Activated T-cell treated with anti-CD3 and anti-CD28 coated beads, Interleukin-2, amount 50 U/mL, for 24 hours (primary cell): ENCODE measurements around the gene DYRK1A.
"Not testable (repeated sequence)": the region's sequence is repeated elsewhere in the genome, so short reads cannot be mapped to it uniquely, and the experiment has no call there.

Source experiments
- DNase-seq: peaks from one replicate; pipeline ENCODE4 v3.0.0-alpha.2; 2020
- H3K27ac Mint-ChIP-seq: 2 replicates; pipeline ENCODE4 v1.8.0; 2020; ENCODE audit warnings: mild to moderate bottlenecking, mixed read lengths
- H3K27me3 Mint-ChIP-seq: 2 replicates; pipeline ENCODE4 v1.8.0; 2020; ENCODE audit warnings: mixed read lengths
- H3K36me3 Mint-ChIP-seq: 2 replicates; pipeline ENCODE4 v1.8.0; 2020; ENCODE audit warnings: low read depth, mixed read lengths
- H3K4me1 Mint-ChIP-seq: 2 replicates; pipeline ENCODE4 v1.8.0; 2020; ENCODE audit warnings: low read depth, mixed read lengths
- H3K4me3 Mint-ChIP-seq: 2 replicates; pipeline ENCODE4 v1.8.0; 2020; ENCODE audit warnings: mild to moderate bottlenecking, moderate library complexity, mixed read lengths
- H3K9me3 Mint-ChIP-seq: 2 replicates; pipeline ENCODE4 v1.8.0; 2020; ENCODE audit warnings: mixed read lengths

Gene DYRK1A

GRCh38 chr21:37366482-37367316 is at the start of gene DYRK1A:
DYRK1A (plus strand) TSS chr21:37366773; CDS start chr21:37420375, 53,602 bp downstream.
- H3K36me3 Mint-ChIP-seq: peaks cover 19% of the 10 kb centered on the region
- H3K27me3 Mint-ChIP-seq: no peaks in the 10 kb centered on the region
- peak; percentile 97 for DNase-seq
- H3K4me3 Mint-ChIP-seq: peak within 1 kb of the TSS; percentile 99
- no peaks in the 10 kb centered on the region for H3K9me3 Mint-ChIP-seq
- peak within 1 kb of the TSS; percentile 100 for H3K27ac Mint-ChIP-seq
- peaks cover 44% of the 10 kb centered on the region for H3K4me1 Mint-ChIP-seq

GRCh38 chr21:37319551-37319950 is 47.0 kb upstream of the DYRK1A start:
- Mint-ChIP-seq H3K36me3 (no peaks in the 10 kb centered on the region), H3K4me3 (no peak overlapping the region), H3K27me3 (no peaks in the 10 kb centered on the region), H3K4me1 (peaks cover 3% of the 10 kb centered on the region), H3K9me3 (peaks cover 6% of the 10 kb centered on the region), H3K27ac (no peak overlapping the region)
- no peak for DNase-seq

- no peak for DNase-seq
- H3K9me3 Mint-ChIP-seq: peaks cover 5% of the 10 kb centered on the region
- no peaks in the 10 kb centered on the region for H3K27me3 Mint-ChIP-seq
- H3K27ac Mint-ChIP-seq: no peak overlapping the region
- no peaks in the 10 kb centered on the region for H3K36me3 Mint-ChIP-seq
- peaks cover 3% of the 10 kb centered on the region for H3K4me1 Mint-ChIP-seq
- no peak overlapping the region for H3K4me3 Mint-ChIP-seq
Measured at GRCh38 chr21:37322084-37322483, 44.5 kb upstream of the DYRK1A start.

DNA sequence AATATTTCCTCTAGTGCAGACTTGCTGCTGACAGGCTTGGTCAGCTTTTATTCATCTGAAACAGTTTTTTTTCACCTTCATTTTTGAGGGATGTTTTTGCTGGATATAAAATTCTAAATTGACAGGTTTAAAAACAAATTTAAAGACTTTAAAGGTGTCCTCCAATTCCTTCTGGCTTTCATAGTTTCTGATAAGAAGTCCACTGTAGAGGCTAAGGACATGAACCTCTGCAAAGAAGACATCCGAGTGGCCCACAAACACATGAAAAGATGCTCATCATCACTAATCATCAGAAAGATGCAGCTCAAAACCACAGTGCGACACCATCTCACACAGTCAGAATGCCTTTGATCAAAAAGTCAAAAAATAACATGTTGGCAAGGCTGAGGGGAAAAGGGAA is 42.0 kb upstream of the DYRK1A start:
- no peaks in the 10 kb centered on the region for H3K27me3 Mint-ChIP-seq
- no peaks in the 10 kb centered on the region for H3K36me3 Mint-ChIP-seq
- no peak for DNase-seq
- H3K4me1 Mint-ChIP-seq: peaks cover 3% of the 10 kb centered on the region
- peaks cover 4% of the 10 kb centered on the region for H3K9me3 Mint-ChIP-seq
- no peak overlapping the region for H3K4me3 Mint-ChIP-seq
- H3K27ac Mint-ChIP-seq: no peak overlapping the region

GRCh38 chr21:37328147-37328546 is 38.4 kb upstream of the DYRK1A start:
- not testable (repeated sequence) for H3K4me1 Mint-ChIP-seq, H3K27ac Mint-ChIP-seq

GRCh38 chr21:37331411-37331810 is 35.2 kb upstream of the DYRK1A start:
- Mint-ChIP-seq H3K4me3 (no peak overlapping the region), H3K36me3 (no peaks in the 10 kb centered on the region), H3K4me1 (no peaks in the 10 kb centered on the region), H3K27me3 (no peaks in the 10 kb centered on the region), H3K27ac (no peak overlapping the region), H3K9me3 (no peaks in the 10 kb centered on the region)
- DNase-seq: no peak

More at GRCh38 chr21:37328147-37328546, 38.4 kb upstream of the DYRK1A start:
- DNase-seq, H3K27me3 Mint-ChIP-seq, H3K36me3 Mint-ChIP-seq, H3K9me3 Mint-ChIP-seq, H3K4me3 Mint-ChIP-seq: not testable (repeated sequence)

- no peak overlapping the region for H3K4me3 Mint-ChIP-seq
- H3K27ac Mint-ChIP-seq: no peak overlapping the region
- H3K27me3 Mint-ChIP-seq: no peaks in the 10 kb centered on the region
- H3K4me1 Mint-ChIP-seq: peaks cover 7% of the 10 kb centered on the region
- no peak for DNase-seq
- no peaks in the 10 kb centered on the region for H3K9me3 Mint-ChIP-seq
- H3K36me3 Mint-ChIP-seq: no peaks in the 10 kb centered on the region
Measured at GRCh38 chr21:37335053-37335452, 31.5 kb upstream of the DYRK1A start.

GRCh38 chr21:37337179-37337578 is 29.4 kb upstream of the DYRK1A start:
- Mint-ChIP-seq H3K27ac (no peak overlapping the region), H3K9me3 (peaks cover under 1% of the 10 kb centered on the region), H3K4me1 (peaks cover 7% of the 10 kb centered on the region), H3K27me3 (no peaks in the 10 kb centered on the region), H3K4me3 (no peak overlapping the region), H3K36me3 (no peaks in the 10 kb centered on the region)
- no peak for DNase-seq

DNA sequence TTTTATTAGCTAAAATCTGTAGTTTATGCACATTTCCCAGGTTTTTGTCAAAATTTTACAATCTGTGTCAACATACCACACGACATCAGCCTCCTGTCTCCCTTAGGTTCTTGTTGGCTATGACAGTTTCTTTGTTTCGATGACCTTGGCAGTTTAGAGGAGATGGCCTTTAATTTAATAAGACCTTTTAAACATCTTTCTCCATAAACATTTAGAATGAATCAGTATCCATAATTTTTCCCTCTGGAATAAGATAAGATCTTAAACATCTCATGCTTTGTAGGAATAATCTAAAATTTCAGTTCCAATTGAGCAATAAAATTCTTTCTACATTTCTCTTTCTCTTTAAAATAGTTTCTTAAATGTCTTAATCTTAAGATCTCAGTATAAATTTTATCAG is 28.7 kb upstream of the DYRK1A start:
- Mint-ChIP-seq H3K4me3 (no peak overlapping the region), H3K27ac (no peak overlapping the region), H3K36me3 (no peaks in the 10 kb centered on the region), H3K4me1 (peaks cover 7% of the 10 kb centered on the region), H3K27me3 (no peaks in the 10 kb centered on the region), H3K9me3 (peaks cover 4% of the 10 kb centered on the region)
- no peak for DNase-seq

GRCh38 chr21:37338671-37339551 is 27.7 kb upstream of the DYRK1A start:
- H3K4me1 Mint-ChIP-seq: peaks cover 7% of the 10 kb centered on the region
- peaks cover 4% of the 10 kb centered on the region for H3K9me3 Mint-ChIP-seq
- H3K27ac Mint-ChIP-seq: no peak overlapping the region
- DNase-seq: no peak
- H3K4me3 Mint-ChIP-seq: no peak overlapping the region
- H3K36me3 Mint-ChIP-seq: no peaks in the 10 kb centered on the region
- no peaks in the 10 kb centered on the region for H3K27me3 Mint-ChIP-seq

DNA sequence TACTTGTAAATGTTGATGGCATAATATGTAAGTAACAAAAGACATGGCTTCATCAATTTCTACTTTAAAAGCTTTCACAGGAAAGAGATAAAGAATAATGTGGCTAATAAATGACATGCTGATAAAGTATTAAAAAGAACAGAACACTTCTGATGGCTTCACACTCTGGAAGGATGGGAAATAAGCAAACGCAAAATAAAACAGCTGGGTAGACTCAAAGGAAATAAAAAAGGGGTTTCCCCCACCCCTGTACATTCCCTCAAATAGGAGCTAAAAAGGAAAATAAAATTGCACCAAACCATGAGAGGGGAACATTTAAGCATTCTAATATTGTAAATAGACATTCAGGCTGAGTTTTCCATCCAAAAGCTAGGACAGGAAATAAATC is 27.0 kb upstream of the DYRK1A start:
- no peaks in the 10 kb centered on the region for H3K36me3 Mint-ChIP-seq
- H3K4me1 Mint-ChIP-seq: peaks cover 7% of the 10 kb centered on the region
- no peak for DNase-seq
- no peak overlapping the region for H3K4me3 Mint-ChIP-seq
- no peaks in the 10 kb centered on the region for H3K27me3 Mint-ChIP-seq
- peaks cover 4% of the 10 kb centered on the region for H3K9me3 Mint-ChIP-seq
- no peak overlapping the region for H3K27ac Mint-ChIP-seq

DNA sequence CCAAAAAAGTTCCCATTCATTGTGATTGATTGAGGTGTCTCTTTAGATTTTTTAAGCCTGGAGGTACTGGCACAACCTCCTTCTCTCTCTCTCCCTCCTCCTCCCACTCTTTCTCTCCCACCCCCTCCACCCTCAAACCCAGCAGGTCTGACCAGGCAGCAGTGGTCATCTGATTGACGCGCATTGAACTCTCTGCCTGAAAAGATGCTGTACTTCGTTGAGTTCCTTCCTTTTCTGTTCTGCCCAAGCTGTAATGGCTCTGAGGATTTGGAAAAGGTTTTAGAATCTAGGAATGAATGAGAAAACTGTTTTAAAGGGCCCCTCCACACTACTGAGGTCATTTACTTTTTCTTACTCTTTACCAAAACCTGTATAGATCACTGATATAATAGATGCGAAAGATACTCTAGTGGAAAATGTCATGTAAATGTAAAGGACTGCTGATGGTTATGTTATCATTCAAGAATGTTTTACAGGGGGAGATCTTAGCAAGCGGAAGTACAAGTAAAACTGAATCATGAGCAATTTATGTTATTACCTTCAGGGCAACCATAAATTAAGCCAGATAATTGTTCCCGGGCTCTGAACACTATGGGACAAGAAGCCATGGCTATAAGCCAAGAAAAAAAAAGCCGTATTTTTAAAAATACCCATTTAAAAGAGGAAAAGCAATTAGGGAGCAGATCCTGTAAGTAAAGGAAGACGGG is 25.2 kb upstream of the DYRK1A start:
- peaks cover 4% of the 10 kb centered on the region for H3K9me3 Mint-ChIP-seq
- H3K27ac Mint-ChIP-seq: no peak overlapping the region
- no peak overlapping the region for H3K4me3 Mint-ChIP-seq
- H3K36me3 Mint-ChIP-seq: no peaks in the 10 kb centered on the region
- H3K4me1 Mint-ChIP-seq: peaks cover 7% of the 10 kb centered on the region
- H3K27me3 Mint-ChIP-seq: no peaks in the 10 kb centered on the region
- DNase-seq: no peak

- Mint-ChIP-seq H3K4me1 (peaks cover 7% of the 10 kb centered on the region), H3K27me3 (no peaks in the 10 kb centered on the region), H3K4me3 (no peak overlapping the region), H3K9me3 (peaks cover 4% of the 10 kb centered on the region), H3K27ac (no peak overlapping the region), H3K36me3 (no peaks in the 10 kb centered on the region)
- no peak for DNase-seq
Measured at GRCh38 chr21:37342046-37342632, 24.4 kb upstream of the DYRK1A start.

DNA sequence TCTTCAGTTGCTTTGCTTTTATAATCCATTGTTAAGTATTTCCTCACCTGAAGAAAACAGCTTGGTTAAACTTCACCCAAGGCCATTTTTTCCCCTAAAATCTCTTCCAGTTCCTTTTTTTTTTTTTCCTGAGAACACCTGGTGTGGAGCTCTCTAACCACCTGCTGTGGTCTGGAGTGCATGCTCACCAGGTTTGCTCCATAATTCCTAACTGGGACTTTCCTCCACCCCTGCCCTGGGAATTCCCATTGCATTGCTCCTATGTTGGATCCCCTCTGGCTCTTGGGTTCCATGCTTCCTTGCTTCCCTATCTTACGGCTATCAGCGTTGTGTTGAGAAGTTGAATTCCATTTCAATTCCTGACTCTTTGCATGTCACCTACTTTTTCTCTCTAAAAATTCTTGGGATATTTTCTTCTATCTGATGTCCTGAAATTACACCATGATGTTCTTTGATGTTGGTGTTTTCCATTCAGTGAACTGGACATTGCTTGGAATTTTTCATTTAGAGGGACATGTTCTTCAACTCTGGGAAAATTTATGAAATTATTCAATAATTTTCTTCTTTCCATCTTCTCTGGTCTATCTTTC is 19.6 kb upstream of the DYRK1A start:
- Mint-ChIP-seq H3K36me3 (no peaks in the 10 kb centered on the region), H3K27ac (no peak overlapping the region), H3K27me3 (no peaks in the 10 kb centered on the region), H3K9me3 (peaks cover 27% of the 10 kb centered on the region), H3K4me3 (no peak overlapping the region), H3K4me1 (no peaks in the 10 kb centered on the region)
- DNase-seq: no peak
